ENCODE results near the gene CPSF4.

- TF ChIP-seq CTCF (IDR thresholded peaks at IDR 0.05) (no peak), POLR2A (IDR thresholded peaks at IDR 0.05) (no peak)
Observed at GRCh38 chr7:99409192-99409572, 29.6 kb upstream of the CPSF4 start.

Measured in stomach (tissue), 4 donors.